WTC11 (cell line): Measurements from ENCODE around the gene DAG1. TPM values are rescaled to one million over a fixed set of nuclear protein-coding genes. Genes with fewer than 3 reads are reported as not detected.

Experiments used
- ATAC-seq: fragments of 200-7000 bp; cut with Tn5 transposase; 2 replicates; pipeline ENCODE4 v1.10.0; 2021; ENCODE audit warnings: mild to moderate bottlenecking, moderate library complexity
- CTCF ChIA-PET: fragments of 300-600 bp; sonication (Branson Sonifier 250); formaldehyde crosslinking; loops from one replicate; lab custom pipeline; 2021; ENCODE audit warnings: antibody characterized with exemption; lab: Charles Lee
- POLR2A ChIA-PET: fragments of 350-600 bp; sonication (Branson Sonifier 250); formaldehyde crosslinking; loops from one replicate; lab custom pipeline; 2021; ENCODE audit warnings: antibody characterized with exemption; lab: Charles Lee
- DNase-seq: peaks from one replicate; pipeline ENCODE4 v3.0.0; 2021; ENCODE audit warnings: low spot score
- H3K27ac Mint-ChIP-seq: 2 replicates; pipeline ENCODE4 v1.8.0; 2021; ENCODE audit warnings: mixed read lengths
- H3K27me3 Mint-ChIP-seq: 2 replicates; pipeline ENCODE4 v1.8.0; 2021; ENCODE audit warnings: low read depth, mild to moderate bottlenecking, moderate library complexity, mixed read lengths
- H3K36me3 Mint-ChIP-seq: 2 replicates; pipeline ENCODE4 v1.8.0; 2021; ENCODE audit warnings: mixed read lengths
- H3K4me1 Mint-ChIP-seq: 2 replicates; pipeline ENCODE4 v1.8.0; 2022; ENCODE audit warnings: mixed read lengths
- H3K4me3 Mint-ChIP-seq: 2 replicates; pipeline ENCODE4 v1.8.0; 2021; ENCODE audit warnings: mild to moderate bottlenecking, moderate library complexity, mixed read lengths
- H3K9me3 Mint-ChIP-seq: 2 replicates; pipeline ENCODE4 v1.8.0; 2021; ENCODE audit warnings: mixed read lengths
- ATF2 ChIP-seq: sonication (generic); formaldehyde crosslinking; IDR thresholded peaks from 2 replicates; pipeline ENCODE4 v1.8.1; 2022; ENCODE audit warnings: low read depth, missing genetic modification reagents, borderline replicate concordance
- ATF3 ChIP-seq: sonication (generic); formaldehyde crosslinking; conservative IDR thresholded peaks from 2 replicates; pipeline ENCODE4 v1.8.1; 2022; ENCODE audit warnings: mild to moderate bottlenecking, missing genetic modification reagents
- ATF6 ChIP-seq: sonication (generic); formaldehyde crosslinking; IDR thresholded peaks from 2 replicates; pipeline ENCODE4 v1.8.1; 2023; ENCODE audit warnings: mild to moderate bottlenecking, missing genetic modification reagents
- CREB1 ChIP-seq: sonication (generic); formaldehyde crosslinking; IDR thresholded peaks from 2 replicates; pipeline ENCODE4 v1.8.0; 2023; ENCODE audit warnings: mild to moderate bottlenecking, missing genetic modification reagents
- E2F5 ChIP-seq: sonication (generic); formaldehyde crosslinking; IDR thresholded peaks from 2 replicates; pipeline ENCODE4 v1.8.1; 2022; ENCODE audit warnings: mild to moderate bottlenecking, moderate library complexity, missing genetic modification reagents
- GABPB1 ChIP-seq: sonication (generic); formaldehyde crosslinking; IDR thresholded peaks from 2 replicates; pipeline ENCODE4 v1.8.1; 2023; ENCODE audit warnings: mild to moderate bottlenecking, missing genetic modification reagents
- HMGXB4 ChIP-seq: sonication (generic); formaldehyde crosslinking; IDR thresholded peaks from 2 replicates; pipeline ENCODE4 v1.8.1; 2023; ENCODE audit warnings: mild to moderate bottlenecking, moderate library complexity, missing genetic modification reagents
- IRF2 ChIP-seq: sonication (generic); formaldehyde crosslinking; IDR thresholded peaks from 2 replicates; pipeline ENCODE4 v1.8.0; 2022; ENCODE audit warnings: low read depth, missing genetic modification reagents, borderline replicate concordance
- MAX ChIP-seq: sonication (generic); formaldehyde crosslinking; IDR thresholded peaks from 2 replicates; pipeline ENCODE4 v1.8.0; 2022; ENCODE audit warnings: mild to moderate bottlenecking, missing genetic modification reagents
- MLX ChIP-seq: sonication (generic); formaldehyde crosslinking; IDR thresholded peaks from 2 replicates; pipeline ENCODE4 v1.8.1; 2023; ENCODE audit warnings: mild to moderate bottlenecking, missing genetic modification reagents, moderate library complexity
- MXD4 ChIP-seq: fragments of 250-450 bp; sonication (Bioruptor Pico); IDR thresholded peaks from 2 replicates; pipeline ENCODE4 v1.8.0; 2021; ENCODE audit warnings: mild to moderate bottlenecking, moderate library complexity, borderline replicate concordance
- NFATC4 ChIP-seq: fragments of 250-450 bp; sonication (Bioruptor Pico); IDR thresholded peaks from 2 replicates; pipeline ENCODE4 v1.9.0; 2021; ENCODE audit warnings: mild to moderate bottlenecking
- NFE2L1 ChIP-seq: sonication (generic); formaldehyde crosslinking; IDR thresholded peaks from 2 replicates; pipeline ENCODE4 v1.8.1; 2023; ENCODE audit warnings: missing genetic modification reagents
- NR1H2 ChIP-seq: sonication (generic); formaldehyde crosslinking; IDR thresholded peaks from 2 replicates; pipeline ENCODE4 v1.9.0; 2021; ENCODE audit warnings: mild to moderate bottlenecking, moderate library complexity, missing genetic modification reagents
- NR3C1 ChIP-seq: sonication (generic); formaldehyde crosslinking; conservative IDR thresholded peaks from 2 replicates; pipeline ENCODE4 v1.8.1; 2023; ENCODE audit warnings: low read depth, mild to moderate bottlenecking, missing genetic modification reagents
- SP1 ChIP-seq: sonication (generic); formaldehyde crosslinking; conservative IDR thresholded peaks from 2 replicates; pipeline ENCODE4 v1.8.1; 2022; ENCODE audit warnings: missing genetic modification reagents
- ZNF219 ChIP-seq: sonication (generic); formaldehyde crosslinking; IDR thresholded peaks from 2 replicates; pipeline ENCODE4 v1.8.0; 2023; ENCODE audit warnings: missing genetic modification reagents, mild to moderate bottlenecking, borderline replicate concordance
- ZNF232 ChIP-seq: sonication (generic); formaldehyde crosslinking; IDR thresholded peaks from 2 replicates; pipeline ENCODE4 v1.8.0; 2022; ENCODE audit warnings: mild to moderate bottlenecking, missing genetic modification reagents
- ZNF263 ChIP-seq: sonication (generic); formaldehyde crosslinking; IDR thresholded peaks from 2 replicates; pipeline ENCODE4 v1.8.1; 2022; ENCODE audit warnings: low read depth, mild to moderate bottlenecking, moderate library complexity, missing genetic modification reagents
- ZNF281 ChIP-seq: sonication (generic); formaldehyde crosslinking; IDR thresholded peaks from 2 replicates; pipeline ENCODE4 v1.8.0; 2023; ENCODE audit warnings: mild to moderate bottlenecking, missing genetic modification reagents
- ZNF317 ChIP-seq: sonication (generic); formaldehyde crosslinking; IDR thresholded peaks from 2 replicates; pipeline ENCODE4 v1.8.1; 2023; ENCODE audit warnings: low read depth, mild to moderate bottlenecking, moderate library complexity, missing genetic modification reagents, borderline replicate concordance
- total RNA-seq: library from RNA; stranded (reverse); gene quantifications from 3 replicates; pipeline ENCODE4 v1.2.3, GENCODE V29; 2021

DAG1 gene
- total RNA-seq, 1 experiment from 2014 or later: 115 TPM

- no peak for TF ChIP-seq ZNF281 (CRISPR knock-in tag)
- TF ChIP-seq, all 79 proteins: peak for 0
These were observed 27.5 kb downstream of the DAG1 start (continued) for GRCh38 chr3:49497606-49498005.

GRCh38 chr3:49498239-49498638 lies 28.2 kb downstream of the DAG1 start:
- TF ChIP-seq GABPB1 (CRISPR knock-in tag): no peak
- no peak for TF ChIP-seq ZNF232
- no peak for TF ChIP-seq ZNF317 (CRISPR knock-in tag)
- no peak for TF ChIP-seq NFATC4 (CRISPR knock-in tag)
- no peak for TF ChIP-seq ATF3
- TF ChIP-seq MXD4: no peak
- no peak for TF ChIP-seq NFE2L1
- TF ChIP-seq NR3C1 (CRISPR knock-in tag): no peak
- no peak for TF ChIP-seq ATF6 (CRISPR knock-in tag)
- TF ChIP-seq NR1H2 (CRISPR knock-in tag): no peak
- no peak for TF ChIP-seq ATF2 (CRISPR knock-in tag)
- no peak for TF ChIP-seq CREB1 (CRISPR knock-in tag)
- no peak for TF ChIP-seq SP1 (CRISPR knock-in tag)
- no peak for TF ChIP-seq ZNF219
- TF ChIP-seq ZNF263 (CRISPR knock-in tag): no peak
- TF ChIP-seq MLX (CRISPR knock-in tag): no peak
- DNase-seq (no peak), ATAC-seq (no peak)
- Mint-ChIP-seq H3K4me3 (no peak overlapping the region), H3K4me1 (peaks cover 3% of the 10 kb centered on the region; the same call in 1 of the 2 replicates), H3K27ac (peak overlapping the region; percentile 61; the same call in 1 of the 2 replicates), H3K36me3 (peaks cover 19% of the 10 kb centered on the region), H3K9me3 (peaks cover 5% of the 10 kb centered on the region; the same call in 1 of the 2 replicates), H3K27me3 (no peaks in the 10 kb centered on the region)
- CTCF ChIA-PET: interaction anchor here (1.3 to 3.5 kb wide), 2 partner anchors 41 to 44 kb away, joined by 3 to 19 read pairs; no protein-coding TSS in a partner anchor
- POLR2A ChIA-PET: no interaction called here

GRCh38 chr3:49498648-49499047 lies 28.6 kb downstream of the DAG1 start:
- Mint-ChIP-seq H3K27ac (no peak overlapping the region), H3K27me3 (no peaks in the 10 kb centered on the region), H3K9me3 (peaks cover 5% of the 10 kb centered on the region; the same call in 1 of the 2 replicates), H3K4me1 (peaks cover 2% of the 10 kb centered on the region; the same call in 1 of the 2 replicates), H3K36me3 (peaks cover 17% of the 10 kb centered on the region), H3K4me3 (no peak overlapping the region)
- CTCF ChIA-PET: interaction anchor here (1.1 to 3.5 kb wide), 3 partner anchors 31 to 44 kb away, joined by 3 to 19 read pairs (median 5); no protein-coding TSS in a partner anchor
- DNase-seq (no peak), ATAC-seq (no peak)
- POLR2A ChIA-PET: no interaction called here
- no peak for TF ChIP-seq IRF2 (CRISPR knock-in tag)
- TF ChIP-seq MAX (CRISPR knock-in tag): no peak
- no peak for TF ChIP-seq HMGXB4 (CRISPR knock-in tag)
- no peak for TF ChIP-seq E2F5 (CRISPR knock-in tag)
- no peak for TF ChIP-seq ZNF232
